ENCODE results near the gene MTMR2.

Gene MTMR2

GRCh38 chr11:95923439-95923727 lies 524 bp downstream of the MTMR2 start:
- Mint-ChIP-seq H3K4me3 (peak overlapping the region; percentile 95 to 96), H3K9me3 (no peaks in the 10 kb centered on the region), H3K27ac (peak overlapping the region; percentile 98 to 99), H3K27me3 (no peaks in the 10 kb centered on the region), H3K4me1 (peaks cover 20% of the 10 kb centered on the region)
- DNase-seq = no peak
- ATAC-seq = no peak

GRCh38 chr11:95922536-95923438 lies 1.1 kb downstream of the MTMR2 start:
- DNase-seq (no peak), ATAC-seq (no peak)
- Mint-ChIP-seq H3K4me3 (peak overlapping the region; percentile 95 to 96), H3K4me1 (peaks cover 20% of the 10 kb centered on the region), H3K27ac (peak overlapping the region; percentile 98 to 99), H3K9me3 (no peaks in the 10 kb centered on the region), H3K27me3 (no peaks in the 10 kb centered on the region)

- no peak for ATAC-seq
- H3K9me3 Mint-ChIP-seq = no peaks in the 10 kb centered on the region
- no peak for DNase-seq
- H3K4me1 Mint-ChIP-seq = peaks cover 20% of the 10 kb centered on the region
- no peak overlapping the region for H3K27ac Mint-ChIP-seq
- peak overlapping the region; percentile 44 to 70 for H3K4me3 Mint-ChIP-seq
- H3K27me3 Mint-ChIP-seq = no peaks in the 10 kb centered on the region
Measured at GRCh38 chr11:95922099-95922498, 1.8 kb downstream of the MTMR2 start.

- ATAC-seq (peak; percentile 47), DNase-seq (no peak)
- Mint-ChIP-seq H3K4me1 (peaks cover 27% of the 10 kb centered on the region), H3K27me3 (no peaks in the 10 kb centered on the region), H3K9me3 (no peaks in the 10 kb centered on the region), H3K27ac (no peak overlapping the region), H3K4me3 (no peak overlapping the region)
Measured at GRCh38 chr11:95920460-95921105, 3.3 kb downstream of the MTMR2 start.

- Mint-ChIP-seq H3K4me1 (peaks cover 21% of the 10 kb centered on the region), H3K4me3 (no peak overlapping the region), H3K27me3 (no peaks in the 10 kb centered on the region), H3K9me3 (no peaks in the 10 kb centered on the region), H3K27ac (peak overlapping the region in 1 of 2 donors; percentile 8)
- DNase-seq (no peak), ATAC-seq (no peak)
Measured at GRCh38 chr11:95919514-95919913, 4.4 kb downstream of the MTMR2 start.

GRCh38 chr11:95918720-95919119 lies 5.2 kb downstream of the MTMR2 start:
- DNase-seq = no peak
- no peak for ATAC-seq
- no peaks in the 10 kb centered on the region for H3K9me3 Mint-ChIP-seq
- no peak overlapping the region for H3K4me3 Mint-ChIP-seq
- no peaks in the 10 kb centered on the region for H3K27me3 Mint-ChIP-seq
- H3K4me1 Mint-ChIP-seq = peaks cover 24% of the 10 kb centered on the region
- no peak overlapping the region for H3K27ac Mint-ChIP-seq

GRCh38 chr11:95918056-95918455 lies 5.9 kb downstream of the MTMR2 start:
- Mint-ChIP-seq H3K9me3 (no peaks in the 10 kb centered on the region), H3K27me3 (no peaks in the 10 kb centered on the region), H3K4me3 (no peak overlapping the region), H3K27ac (no peak overlapping the region), H3K4me1 (peaks cover 30% of the 10 kb centered on the region)
- ATAC-seq = no peak
- DNase-seq = no peak

GRCh38 chr11:95917193-95918036 lies 6.5 kb downstream of the MTMR2 start:
- H3K9me3 Mint-ChIP-seq = no peaks in the 10 kb centered on the region
- no peak overlapping the region for H3K4me3 Mint-ChIP-seq
- ATAC-seq = no peak
- H3K27ac Mint-ChIP-seq = no peak overlapping the region
- H3K27me3 Mint-ChIP-seq = no peaks in the 10 kb centered on the region
- peaks cover 29% of the 10 kb centered on the region for H3K4me1 Mint-ChIP-seq
- no peak for DNase-seq

- H3K27ac Mint-ChIP-seq = no peak overlapping the region
- H3K9me3 Mint-ChIP-seq = no peaks in the 10 kb centered on the region
- H3K27me3 Mint-ChIP-seq = no peaks in the 10 kb centered on the region
- ATAC-seq = no peak
- no peak for DNase-seq
- peaks cover 24% of the 10 kb centered on the region for H3K4me1 Mint-ChIP-seq
- no peak overlapping the region for H3K4me3 Mint-ChIP-seq
Measured at GRCh38 chr11:95916049-95916448, 7.9 kb downstream of the MTMR2 start.

GRCh38 chr11:95915051-95915450 lies 8.9 kb downstream of the MTMR2 start:
- H3K27ac Mint-ChIP-seq = no peak overlapping the region
- peaks cover 24% of the 10 kb centered on the region for H3K4me1 Mint-ChIP-seq
- no peak for ATAC-seq
- no peaks in the 10 kb centered on the region for H3K27me3 Mint-ChIP-seq
- no peak for DNase-seq
- H3K4me3 Mint-ChIP-seq = no peak overlapping the region
- no peaks in the 10 kb centered on the region for H3K9me3 Mint-ChIP-seq

GRCh38 chr11:95913830-95914615 lies 9.9 kb downstream of the MTMR2 start:
- DNase-seq (no peak), ATAC-seq (no peak)
- H3K27me3 Mint-ChIP-seq = no peaks in the 10 kb centered on the region
- H3K27ac Mint-ChIP-seq = no peak overlapping the region
- H3K4me1 Mint-ChIP-seq = peaks cover 27% of the 10 kb centered on the region
- no peaks in the 10 kb centered on the region for H3K9me3 Mint-ChIP-seq
- no peak overlapping the region for H3K4me3 Mint-ChIP-seq

GRCh38 chr11:95912902-95913560 lies 10.9 kb downstream of the MTMR2 start:
- no peak overlapping the region for H3K4me3 Mint-ChIP-seq
- H3K27ac Mint-ChIP-seq = no peak overlapping the region

GRCh38 chr11:95911369-95911759 lies 12.5 kb downstream of the MTMR2 start:
- Mint-ChIP-seq H3K27me3 (no peaks in the 10 kb centered on the region), H3K9me3 (no peaks in the 10 kb centered on the region), H3K27ac (no peak overlapping the region), H3K4me1 (peaks cover 37% of the 10 kb centered on the region), H3K4me3 (no peak overlapping the region)
- no peak for DNase-seq
- no peak for ATAC-seq

More at GRCh38 chr11:95912902-95913560, 10.9 kb downstream of the MTMR2 start:
- DNase-seq = no peak
- Mint-ChIP-seq H3K4me1 (peaks cover 29% of the 10 kb centered on the region), H3K27me3 (no peaks in the 10 kb centered on the region), H3K9me3 (no peaks in the 10 kb centered on the region)
- no peak for ATAC-seq

- H3K4me3 Mint-ChIP-seq = no peak overlapping the region
Measured at GRCh38 chr11:95910638-95911368, 13.1 kb downstream of the MTMR2 start.

More at GRCh38 chr11:95910638-95911368, 13.1 kb downstream of the MTMR2 start:
- DNase-seq (no peak), ATAC-seq (no peak)
- no peaks in the 10 kb centered on the region for H3K9me3 Mint-ChIP-seq
- H3K27me3 Mint-ChIP-seq = no peaks in the 10 kb centered on the region
- peaks cover 32% of the 10 kb centered on the region for H3K4me1 Mint-ChIP-seq
- H3K27ac Mint-ChIP-seq = no peak overlapping the region
